KMS-11 (cell line): ENCODE data around the gene CENPW.

Experiments used
- H2AFZ ChIP-seq: fragments of 200-600 bp; sonication (generic); 2 replicates; pipeline ENCODE4 v1.6.1; 2016; ENCODE audit warnings: antibody characterized with exemption, mixed run types, low read depth
- H3K27ac ChIP-seq: fragments of 200-600 bp; sonication (generic); 2 replicates; pipeline ENCODE4 v1.6.1; 2016; ENCODE audit warnings: mild to moderate bottlenecking, mixed run types
- H3K27me3 ChIP-seq: fragments of 200-600 bp; sonication (generic); 2 replicates; pipeline ENCODE4 v1.6.1; 2017; ENCODE audit warnings: mild to moderate bottlenecking, low read depth, mixed run types, moderate library complexity; ENCODE audit not compliant: insufficient read depth
- H3K36me3 ChIP-seq: fragments of 200-600 bp; sonication (generic); 2 replicates; pipeline ENCODE4 v1.6.1; 2017; ENCODE audit warnings: mild to moderate bottlenecking, mixed run types; ENCODE audit not compliant: insufficient read depth
- H3K4me1 ChIP-seq: fragments of 200-600 bp; sonication (generic); 2 replicates; pipeline ENCODE4 v1.6.1; 2016; ENCODE audit warnings: mild to moderate bottlenecking, low read depth, mixed run types; ENCODE audit not compliant: poor library complexity, severe bottlenecking
- H3K4me2 ChIP-seq: fragments of 200-600 bp; sonication (generic); 2 replicates; pipeline ENCODE4 v1.7.0; 2016; ENCODE audit warnings: mild to moderate bottlenecking, mixed run types
- H3K4me3 ChIP-seq: fragments of 200-600 bp; sonication (generic); IDR thresholded peaks from 2 replicates; pipeline ENCODE4 v1.6.1; 2017; ENCODE audit warnings: low read depth, low read length, mixed read lengths; ENCODE audit not compliant: insufficient read depth
- H3K79me2 ChIP-seq: fragments of 200-600 bp; sonication (generic); 2 replicates; pipeline ENCODE4 v1.6.1; 2016; ENCODE audit warnings: low read depth, mixed run types; ENCODE audit not compliant: insufficient read depth
- H3K9ac ChIP-seq: fragments of 200-600 bp; sonication (generic); 2 replicates; pipeline ENCODE4 v1.6.1; 2016; ENCODE audit warnings: mild to moderate bottlenecking, mixed run types
- H4K20me1 ChIP-seq: fragments of 200-600 bp; sonication (generic); 2 replicates; pipeline ENCODE4 v1.6.1; 2016; ENCODE audit warnings: mild to moderate bottlenecking, mixed run types; ENCODE audit not compliant: insufficient read depth
- CTCF ChIP-seq: fragments of 200-600 bp; sonication (generic); conservative IDR thresholded peaks from 2 replicates; pipeline ENCODE4 v1.6.1; 2017; ENCODE audit warnings: low read depth, mild to moderate bottlenecking, antibody characterized with exemption, low read length, moderate library complexity, mixed read lengths

The CENPW gene

GRCh38 chr6:126302191-126302590, 37.7 kb upstream of the CENPW start:
- H3K36me3 ChIP-seq, result no peaks in the 10 kb centered on the region
- H2AFZ ChIP-seq, result no peak overlapping the region
- H3K27ac ChIP-seq, result no peak overlapping the region
- no peaks in the 10 kb centered on the region for H3K27me3 ChIP-seq
- no peaks in the 10 kb centered on the region for H3K79me2 ChIP-seq
- no peaks in the 10 kb centered on the region for H4K20me1 ChIP-seq
- no peak for TF ChIP-seq CTCF
- H3K4me3 ChIP-seq, result no peak overlapping the region
- peaks cover 9% of the 10 kb centered on the region for H3K4me1 ChIP-seq
- H3K4me2 ChIP-seq, result no peak overlapping the region
- H3K9ac ChIP-seq, result no peak overlapping the region

GRCh38 chr6:126307849-126308248, 32.1 kb upstream of the CENPW start:
- Histone ChIP-seq H3K36me3 (no peaks in the 10 kb centered on the region), H3K79me2 (no peaks in the 10 kb centered on the region), H3K27me3 (no peaks in the 10 kb centered on the region), H3K4me3 (no peak overlapping the region), H3K9ac (no peak overlapping the region), H3K27ac (no peak overlapping the region), H2AFZ (no peak overlapping the region), H4K20me1 (no peaks in the 10 kb centered on the region), H3K4me1 (no peaks in the 10 kb centered on the region), H3K4me2 (no peak overlapping the region)
- TF ChIP-seq CTCF, result no peak

GRCh38 chr6:126308362-126308761, 31.6 kb upstream of the CENPW start:
- Histone ChIP-seq H3K36me3 (no peaks in the 10 kb centered on the region), H3K4me3 (no peak overlapping the region), H3K4me2 (no peak overlapping the region), H3K27me3 (no peaks in the 10 kb centered on the region), H3K27ac (no peak overlapping the region), H3K9ac (no peak overlapping the region), H3K79me2 (no peaks in the 10 kb centered on the region), H3K4me1 (no peaks in the 10 kb centered on the region), H4K20me1 (no peaks in the 10 kb centered on the region), H2AFZ (no peak overlapping the region)
- TF ChIP-seq CTCF, result no peak

- Histone ChIP-seq H3K4me2 (no peak overlapping the region), H3K27me3 (no peaks in the 10 kb centered on the region), H3K4me1 (no peaks in the 10 kb centered on the region), H3K27ac (no peak overlapping the region), H4K20me1 (no peaks in the 10 kb centered on the region), H3K9ac (no peak overlapping the region), H2AFZ (no peak overlapping the region), H3K79me2 (no peaks in the 10 kb centered on the region), H3K36me3 (no peaks in the 10 kb centered on the region), H3K4me3 (no peak overlapping the region)
- peak; percentile 37; the same call in 1 of the 2 replicates for TF ChIP-seq CTCF
Observed at GRCh38 chr6:126312013-126312665, 27.8 kb upstream of the CENPW start.
